Measurements from ENCODE around the gene GCM1.
"Not testable (repeated sequence)": the region's sequence is repeated elsewhere in the genome, so short reads cannot be mapped to it uniquely, and the experiment has no call there.

- TF ChIP-seq YY1 (IDR thresholded peaks at IDR 0.05); CTCF (IDR thresholded peaks at IDR 0.05; ENCODE audit: low read depth, low read length, missing input control); TAF1 (conservative IDR thresholded peaks at IDR 0.05); NR2F2 (IDR thresholded peaks at IDR 0.05): not testable (repeated sequence)
These were observed 9.4 kb upstream of the GCM1 start for GRCh38 chr6:53158076-53158475.

Data from liver (tissue), 3 donors.